PC-9 (cell line): Measurements from ENCODE around the gene MTPN. TPM values are rescaled to one million over a fixed set of nuclear protein-coding genes. Genes with fewer than 3 reads are reported as not detected.

Source experiments
- BruUV-seq: library from RNA; stranded (reverse); fragments of 400-500 nt; replicated peaks from 2 replicates; lab custom pipeline; 2021; lab: Mats Ljungman, UMichigan
- CTCF ChIA-PET: fragments of 300-600 bp; sonication (Branson Sonifier 250); formaldehyde crosslinking; loops from one replicate; lab custom pipeline; 2022; ENCODE audit warnings: antibody characterized with exemption; lab: Charles Lee
- POLR2A ChIA-PET: fragments of 300-600 bp; sonication (Branson Sonifier 250); formaldehyde crosslinking; loops from one replicate; lab custom pipeline; 2022; ENCODE audit warnings: antibody characterized with exemption; ENCODE audit not compliant: unreplicated experiment; lab: Charles Lee
- DNase-seq, 2 experiments: peaks; one replicate each; pipeline versions ENCODE4 v3.0.0 to v3.0.0-alpha.2; 2015 to 2022; ENCODE audit warnings: mixed read lengths in 1 of 2
- H2AFZ ChIP-seq: fragments of 200-600 bp; sonication (generic); 2 replicates; pipeline ENCODE4 v1.8.1; 2017; ENCODE audit warnings: antibody characterized with exemption
- H3F3A ChIP-seq: fragments of 200-600 bp; sonication (generic); 2 replicates; pipeline ENCODE4 v1.8.1; 2017; ENCODE audit warnings: antibody characterized with exemption, mild to moderate bottlenecking, low read depth; ENCODE audit not compliant: insufficient read depth
- H3K27ac ChIP-seq: fragments of 200-600 bp; sonication (generic); 2 replicates; pipeline ENCODE4 v1.6.1; 2016; ENCODE audit warnings: mixed run types
- H3K27me3 ChIP-seq: fragments of 200-600 bp; sonication (generic); 2 replicates; pipeline ENCODE4 v1.6.1; 2016; ENCODE audit warnings: low read depth, mixed run types; ENCODE audit not compliant: insufficient read depth
- H3K36me3 ChIP-seq: fragments of 200-600 bp; sonication (generic); 2 replicates; pipeline ENCODE4 v1.6.1; 2016; ENCODE audit warnings: low read depth, mixed run types
- H3K4me1 ChIP-seq: fragments of 200-600 bp; sonication (generic); replicated peaks from 2 replicates; pipeline ENCODE4 v1.6.1; 2016; ENCODE audit warnings: mixed run types; ENCODE audit not compliant: insufficient read depth
- H3K4me2 ChIP-seq: fragments of 200-600 bp; sonication (generic); 2 replicates; pipeline ENCODE4 v1.6.1; 2017; ENCODE audit warnings: mixed run types
- H3K4me3 ChIP-seq: fragments of 200-600 bp; sonication (generic); 2 replicates; pipeline ENCODE4 v1.6.1; 2016; ENCODE audit warnings: mixed run types
- H3K79me2 ChIP-seq: fragments of 200-600 bp; sonication (generic); 2 replicates; pipeline ENCODE4 v1.6.1; 2017; ENCODE audit warnings: low read depth, mixed run types
- H3K9me2 ChIP-seq: fragments of 200-600 bp; sonication (generic); 2 replicates; pipeline ENCODE4 v1.8.1; 2017; ENCODE audit warnings: mild to moderate bottlenecking; ENCODE audit not compliant: insufficient read depth
- H3K9me3 ChIP-seq: fragments of 200-600 bp; sonication (generic); 2 replicates; pipeline ENCODE4 v1.8.1; 2016; ENCODE audit warnings: low read depth; ENCODE audit not compliant: insufficient read depth
- H4K20me1 ChIP-seq: fragments of 200-600 bp; sonication (generic); 2 replicates; pipeline ENCODE4 v1.8.1; 2017; ENCODE audit not compliant: insufficient read depth
- CTCF ChIP-seq: fragments of 200-600 bp; sonication (generic); conservative IDR thresholded peaks from 2 replicates; pipeline ENCODE4 v1.6.1; 2017; ENCODE audit warnings: mixed run types, antibody characterized with exemption, mild to moderate bottlenecking, moderate library complexity
- EZH2 ChIP-seq: fragments of 200-600 bp; sonication (generic); IDR thresholded peaks from 2 replicates; pipeline ENCODE4 v1.8.0; 2017; ENCODE audit warnings: antibody characterized with exemption, low read depth
- intact Hi-C: fragments of 100-400 bp; cut with micrococcal nuclease; formaldehyde crosslinking; loops from one replicate; pipeline ENCODE4 v1.10.0; 2022; ENCODE audit not compliant: unreplicated experiment
- total RNA-seq: library from RNA; stranded (reverse); gene quantifications from 2 replicates; pipeline ENCODE4 v1.2.3, GENCODE V29; 2021

Gene MTPN
- total RNA-seq, 1 experiment from 2014 or later: 212 TPM

DNA sequence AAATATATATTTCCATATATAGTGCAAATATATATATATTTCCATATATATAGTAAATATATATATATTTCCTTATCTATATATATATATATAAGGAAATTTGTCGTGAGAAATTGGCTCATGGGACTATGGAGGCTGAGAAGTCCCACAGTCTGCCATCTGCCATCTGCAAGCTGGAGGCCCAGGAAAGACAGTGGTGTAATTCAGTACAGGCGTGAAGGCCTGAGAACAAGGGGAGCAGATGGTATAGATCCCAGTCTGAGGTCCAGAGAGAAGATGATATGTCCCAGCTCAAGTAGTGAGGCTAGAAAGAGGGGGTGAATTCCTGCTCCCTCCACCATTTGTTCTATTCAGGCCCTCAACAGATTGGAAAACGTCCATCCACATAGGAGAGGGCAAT lies 78.9 kb downstream of the MTPN start:
- no peak for TF ChIP-seq CTCF
- TF ChIP-seq EZH2: no peak
- Histone ChIP-seq H3K27ac (no peak overlapping the region), H3K36me3 (no peaks in the 10 kb centered on the region), H4K20me1 (no peaks in the 10 kb centered on the region), H3K9me2 (no peaks in the 10 kb centered on the region), H3F3A (no peaks in the 10 kb centered on the region), H3K4me1 (no peaks in the 10 kb centered on the region), H3K79me2 (no peaks in the 10 kb centered on the region), H3K4me2 (no peak overlapping the region), H3K9me3 (no peaks in the 10 kb centered on the region), H2AFZ (no peak overlapping the region), H3K4me3 (no peak overlapping the region), H3K27me3 (no peaks in the 10 kb centered on the region)
- ChIA-PET CTCF (interaction anchor here (0.6 kb wide), 1 partner anchor 283 kb away, joined by 3 read pairs; no protein-coding TSS in a partner anchor), POLR2A (no interaction called here)
- intact Hi-C loops: no loop called here
- DNase-seq: no peak
- no TSS peak for BruUV-seq

DNA sequence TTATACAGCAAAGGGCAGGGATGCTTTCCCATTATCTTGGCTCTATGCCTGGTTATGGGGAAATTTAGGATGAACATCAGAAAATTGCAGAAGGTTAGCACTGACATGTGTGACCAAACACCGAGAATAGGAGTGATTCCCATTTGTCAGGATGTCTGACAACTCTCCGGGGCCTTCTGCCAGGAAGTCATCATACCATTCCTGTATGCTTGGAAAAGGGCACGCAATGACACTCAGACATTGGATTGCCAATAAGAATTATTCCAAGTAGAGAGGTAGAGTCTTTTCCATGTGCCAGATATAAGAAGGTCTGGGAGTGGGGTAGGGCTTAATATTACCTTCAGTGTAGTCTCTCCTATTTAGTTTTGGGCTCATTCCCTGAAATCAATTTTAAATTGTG lies 82.3 kb downstream of the MTPN start:
- H3K9me2 ChIP-seq: no peaks in the 10 kb centered on the region
- no peaks in the 10 kb centered on the region for H3K36me3 ChIP-seq
- TF ChIP-seq CTCF: no peak
- no peak for TF ChIP-seq EZH2
- H3K9me3 ChIP-seq: no peaks in the 10 kb centered on the region
- intact Hi-C loops: no loop called here
- BruUV-seq: no TSS peak
- H3F3A ChIP-seq: no peaks in the 10 kb centered on the region
- H4K20me1 ChIP-seq: no peaks in the 10 kb centered on the region
- H2AFZ ChIP-seq: no peak overlapping the region
- H3K27me3 ChIP-seq: no peaks in the 10 kb centered on the region
- H3K27ac ChIP-seq: no peak overlapping the region
- no peak overlapping the region for H3K4me2 ChIP-seq
- ChIA-PET POLR2A (no interaction called here), CTCF (no interaction called here)
- no peak for DNase-seq
- no peaks in the 10 kb centered on the region for H3K79me2 ChIP-seq
- H3K4me1 ChIP-seq: no peaks in the 10 kb centered on the region
- H3K4me3 ChIP-seq: no peak overlapping the region

GRCh38 chr7:135889823-135890222 lies 87.3 kb downstream of the MTPN start:
- H3K27me3 ChIP-seq: no peaks in the 10 kb centered on the region
- no peak overlapping the region for H3K4me3 ChIP-seq
- no peaks in the 10 kb centered on the region for H3K36me3 ChIP-seq
- CTCF ChIA-PET: no interaction called here
- no peak overlapping the region for H3K27ac ChIP-seq
- no peak for DNase-seq
- intact Hi-C loops: no loop called here
- no peaks in the 10 kb centered on the region for H3K9me2 ChIP-seq
- H2AFZ ChIP-seq: no peak overlapping the region
- TF ChIP-seq CTCF (no peak), EZH2 (no peak)
- POLR2A ChIA-PET: no interaction called here
- no peak overlapping the region for H3K4me2 ChIP-seq
- no peaks in the 10 kb centered on the region for H3K79me2 ChIP-seq
- no TSS peak for BruUV-seq
- H4K20me1 ChIP-seq: no peaks in the 10 kb centered on the region
- 0 out of 2 replicates have a peak, but pooled peaks cover 7% of the 10 kb centered on the region for H3K4me1 ChIP-seq
- no peaks in the 10 kb centered on the region for H3F3A ChIP-seq
- no peaks in the 10 kb centered on the region for H3K9me3 ChIP-seq
